Measurements from ENCODE around the gene LINC00237.

LINC00237 gene

GRCh38 chr20:21087862-21088540 is 18.2 kb downstream of the LINC00237 start:
- DNase-seq (ENCODE audit: low read depth), result no peak
- TF ChIP-seq CTCF (IDR thresholded peaks at IDR 0.05; ENCODE audit: insufficient read depth, low read depth, low read length, missing control alignments), result no peak
- H3K4me3 ChIP-seq (ENCODE audit: low read depth, low read length), result no peak overlapping the region

DNA sequence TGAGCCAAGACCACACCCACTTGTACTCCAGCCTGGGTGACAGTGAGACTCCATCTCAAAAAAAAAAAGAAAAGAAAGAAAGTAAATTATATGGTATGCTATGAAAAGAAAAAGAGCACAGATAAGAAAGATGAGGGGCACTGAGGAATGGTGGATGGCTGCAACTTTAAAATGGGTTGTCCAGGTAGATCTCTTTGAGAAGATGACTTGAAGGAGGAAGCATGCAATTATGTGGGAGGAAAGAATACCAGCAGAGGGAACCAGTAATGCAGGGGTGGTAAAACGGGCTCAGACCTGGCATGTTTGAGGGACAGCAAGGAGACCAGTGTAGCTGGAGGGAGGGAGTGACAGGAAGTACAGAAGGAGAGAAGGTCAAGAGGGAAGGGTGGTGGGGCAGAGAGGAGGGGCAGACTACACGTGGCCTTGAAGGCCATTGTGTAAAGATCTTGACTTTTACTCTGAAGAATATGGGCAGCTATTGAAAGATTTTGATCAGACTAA is 22.3 kb downstream of the LINC00237 start:
- DNase-seq (ENCODE audit: low read depth), result no peak
- H3K4me3 ChIP-seq (ENCODE audit: low read depth, low read length), result no peak overlapping the region
- no peak for TF ChIP-seq CTCF (IDR thresholded peaks at IDR 0.05; ENCODE audit: insufficient read depth, low read depth, low read length, missing control alignments)

- DNase-seq (ENCODE audit: low read depth), result no peak
- TF ChIP-seq CTCF (IDR thresholded peaks at IDR 0.05; ENCODE audit: insufficient read depth, low read depth, low read length, missing control alignments), result no peak
- H3K4me3 ChIP-seq (ENCODE audit: low read depth, low read length), result no peak overlapping the region
These were observed 23.6 kb downstream of the LINC00237 start for GRCh38 chr20:21082584-21082983.

GRCh38 chr20:21077809-21078345 is 28.3 kb downstream of the LINC00237 start:
- H3K4me3 ChIP-seq (ENCODE audit: low read depth, low read length), result no peak overlapping the region
- no peak for TF ChIP-seq CTCF (IDR thresholded peaks at IDR 0.05; ENCODE audit: insufficient read depth, low read depth, low read length, missing control alignments)
- no peak for DNase-seq (ENCODE audit: low read depth)

DNA sequence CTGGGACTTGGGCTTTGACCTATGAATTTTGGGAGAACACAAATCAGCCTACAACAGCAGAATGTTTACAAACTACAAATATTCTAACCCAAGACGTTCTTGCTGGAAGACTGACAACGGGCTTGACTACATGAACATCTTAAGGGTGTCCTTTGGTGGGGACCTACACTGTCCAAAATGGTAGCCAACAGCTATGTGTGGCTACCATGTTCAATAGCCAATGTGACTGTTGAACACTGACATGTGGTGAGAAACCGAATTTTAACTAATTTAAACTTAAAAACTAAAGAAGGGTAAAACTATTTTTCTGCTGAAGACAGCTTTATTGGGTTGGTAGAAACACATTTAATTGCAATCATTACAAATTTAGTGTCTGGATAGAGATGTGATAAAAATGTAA is 30.1 kb downstream of the LINC00237 start:
- no peak for TF ChIP-seq CTCF (IDR thresholded peaks at IDR 0.05; ENCODE audit: insufficient read depth, low read depth, low read length, missing control alignments)
- no peak for DNase-seq (ENCODE audit: low read depth)
- no peak overlapping the region for H3K4me3 ChIP-seq (ENCODE audit: low read depth, low read length)

DNA sequence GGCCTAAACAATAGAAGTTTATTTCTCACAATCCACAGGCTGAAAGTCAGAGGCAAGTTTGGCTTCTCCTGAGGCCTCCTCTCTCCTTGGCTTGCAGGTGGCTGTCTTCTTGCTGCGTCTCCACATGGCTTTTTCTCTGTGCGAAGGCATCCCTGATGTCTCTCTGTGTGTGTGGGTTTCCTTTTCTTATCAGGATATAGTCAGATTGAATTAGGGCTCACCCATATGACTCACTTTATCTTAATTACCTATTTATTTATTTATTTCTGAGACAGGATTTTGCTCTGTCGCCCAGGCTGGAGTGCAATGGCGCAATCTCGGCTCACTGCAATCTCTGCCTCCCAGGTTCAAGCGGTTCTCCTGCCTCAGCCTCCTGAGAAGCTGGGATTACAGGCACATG is 30.7 kb downstream of the LINC00237 start:
- TF ChIP-seq CTCF (IDR thresholded peaks at IDR 0.05; ENCODE audit: insufficient read depth, low read depth, low read length, missing control alignments), result no peak
- no peak for DNase-seq (ENCODE audit: low read depth)
- no peak overlapping the region for H3K4me3 ChIP-seq (ENCODE audit: low read depth, low read length)

All from GM12865 (cell line).